Measurements from ENCODE around the gene FOXD1.

FOXD1 gene

GRCh38 chr5:73441378-73441777, 7.2 kb downstream of the FOXD1 start:
- DNase-seq (ENCODE audit: low read depth in 2 of 2): no peak

GRCh38 chr5:73440262-73440661, 8.3 kb downstream of the FOXD1 start:
- no peak for DNase-seq (ENCODE audit: low read depth in 2 of 2)

GRCh38 chr5:73438645-73439470, 9.7 kb downstream of the FOXD1 start:
- DNase-seq (ENCODE audit: low read depth in 2 of 2): no peak

- no peak for DNase-seq (ENCODE audit: low read depth in 2 of 2)
Observed at GRCh38 chr5:73437777-73438644, 10.6 kb downstream of the FOXD1 start.

GRCh38 chr5:73437101-73437776, 11.3 kb downstream of the FOXD1 start:
- no peak for DNase-seq (ENCODE audit: low read depth in 2 of 2)

GRCh38 chr5:73436535-73437100, 12.0 kb downstream of the FOXD1 start:
- DNase-seq (ENCODE audit: low read depth in 2 of 2): no peak

- no peak for DNase-seq (ENCODE audit: low read depth in 2 of 2)
Observed at GRCh38 chr5:73435759-73436534, 12.6 kb downstream of the FOXD1 start.

- DNase-seq (ENCODE audit: low read depth in 2 of 2): no peak
Observed at GRCh38 chr5:73434907-73435306, 13.7 kb downstream of the FOXD1 start.

- no peak for DNase-seq (ENCODE audit: low read depth in 2 of 2)
Observed at GRCh38 chr5:73434461-73434860, 14.1 kb downstream of the FOXD1 start.

- DNase-seq (ENCODE audit: low read depth in 2 of 2): no peak
Observed at GRCh38 chr5:73433982-73434342, 14.6 kb downstream of the FOXD1 start.

- no peak for DNase-seq (ENCODE audit: low read depth in 2 of 2)
Observed at GRCh38 chr5:73433272-73433981, 15.2 kb downstream of the FOXD1 start.

- DNase-seq (ENCODE audit: low read depth in 2 of 2): no peak
Observed at GRCh38 chr5:73431204-73431851, 17.2 kb downstream of the FOXD1 start.

- DNase-seq (ENCODE audit: low read depth in 2 of 2): no peak
Observed at GRCh38 chr5:73426034-73426433, 22.5 kb downstream of the FOXD1 start.

- DNase-seq (ENCODE audit: low read depth in 2 of 2): no peak
Observed at GRCh38 chr5:73424556-73424977, 24.0 kb downstream of the FOXD1 start.

- no peak for DNase-seq (ENCODE audit: low read depth in 2 of 2)
Observed at GRCh38 chr5:73422164-73422563, 26.4 kb downstream of the FOXD1 start.

GRCh38 chr5:73420666-73421065, 27.9 kb downstream of the FOXD1 start:
- no peak for DNase-seq (ENCODE audit: low read depth in 2 of 2)

GRCh38 chr5:73419465-73420390, 28.8 kb downstream of the FOXD1 start:
- no peak for DNase-seq (ENCODE audit: low read depth in 2 of 2)

GRCh38 chr5:73419117-73419464, 29.5 kb downstream of the FOXD1 start:
- DNase-seq (ENCODE audit: low read depth in 2 of 2): no peak

GRCh38 chr5:73418244-73418691, 30.3 kb downstream of the FOXD1 start:
- no peak for DNase-seq (ENCODE audit: low read depth in 2 of 2)

Data from activated CD8-positive, alpha-beta memory T cell treated with anti-CD3 and anti-CD28 coated beads for 4 hours (primary cell).